Ishikawa (cell line): ENCODE measurements around the gene C15orf40.

Source experiments
- CEBPB ChIP-seq: IDR thresholded peaks from 2 replicates; pipeline ENCODE4 v1.6.1; 2012
- CREB1 ChIP-seq: IDR thresholded peaks from 2 replicates; pipeline ENCODE4 v1.6.1; 2012; ENCODE audit warnings: low read depth
- EGR1 ChIP-seq: IDR thresholded peaks from 2 replicates; pipeline ENCODE4 v1.6.1; 2012
- EP300 ChIP-seq: IDR thresholded peaks from 2 replicates; pipeline ENCODE4 v1.6.1; 2012; ENCODE audit warnings: borderline replicate concordance
- TAF1 ChIP-seq: IDR thresholded peaks from 2 replicates; pipeline ENCODE4 v1.6.1; 2012; ENCODE audit warnings: low read depth, mild to moderate bottlenecking
- TEAD4 ChIP-seq: IDR thresholded peaks from 2 replicates; pipeline ENCODE4 v1.6.1; 2012
- YY1 ChIP-seq: IDR thresholded peaks from 2 replicates; pipeline ENCODE4 v1.6.1; 2012; ENCODE audit warnings: low read depth
- ZBTB7A ChIP-seq: IDR thresholded peaks from 2 replicates; pipeline ENCODE4 v1.6.1; 2012; ENCODE audit warnings: low read depth
- TF ChIP-seq, protein P1 (sequence below): IDR thresholded peaks from 2 replicates; pipeline ENCODE4 v1.6.1; 2012; ENCODE audit warnings: low read depth, mild to moderate bottlenecking

DNA sequence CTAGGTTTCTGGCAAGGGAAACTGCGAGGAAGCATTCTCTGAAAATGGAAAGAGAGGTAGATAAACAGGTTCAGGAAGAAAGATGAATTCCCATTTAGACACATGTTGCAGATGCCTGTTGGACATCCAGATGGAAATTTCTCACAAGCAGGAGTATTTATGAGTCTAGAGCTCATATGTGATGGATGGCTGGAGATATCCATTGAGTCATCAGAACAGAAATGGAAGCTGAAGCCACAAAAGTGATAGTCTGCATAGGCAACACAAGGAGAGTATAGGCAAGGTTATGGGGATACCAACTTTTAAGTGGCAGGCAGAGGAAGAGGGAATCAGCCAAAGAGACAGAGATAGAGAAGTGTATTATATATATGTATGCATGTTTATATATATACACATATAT, 31.7 kb downstream of the C15orf40 start:
- TF ChIP-seq TAF1 (no peak), EP300 (no peak), TEAD4 (no peak), YY1 (no peak), CEBPB (no peak), CREB1 (no peak), ZBTB7A (no peak), EGR1 (no peak)
- TF ChIP-seq, protein P1, sequence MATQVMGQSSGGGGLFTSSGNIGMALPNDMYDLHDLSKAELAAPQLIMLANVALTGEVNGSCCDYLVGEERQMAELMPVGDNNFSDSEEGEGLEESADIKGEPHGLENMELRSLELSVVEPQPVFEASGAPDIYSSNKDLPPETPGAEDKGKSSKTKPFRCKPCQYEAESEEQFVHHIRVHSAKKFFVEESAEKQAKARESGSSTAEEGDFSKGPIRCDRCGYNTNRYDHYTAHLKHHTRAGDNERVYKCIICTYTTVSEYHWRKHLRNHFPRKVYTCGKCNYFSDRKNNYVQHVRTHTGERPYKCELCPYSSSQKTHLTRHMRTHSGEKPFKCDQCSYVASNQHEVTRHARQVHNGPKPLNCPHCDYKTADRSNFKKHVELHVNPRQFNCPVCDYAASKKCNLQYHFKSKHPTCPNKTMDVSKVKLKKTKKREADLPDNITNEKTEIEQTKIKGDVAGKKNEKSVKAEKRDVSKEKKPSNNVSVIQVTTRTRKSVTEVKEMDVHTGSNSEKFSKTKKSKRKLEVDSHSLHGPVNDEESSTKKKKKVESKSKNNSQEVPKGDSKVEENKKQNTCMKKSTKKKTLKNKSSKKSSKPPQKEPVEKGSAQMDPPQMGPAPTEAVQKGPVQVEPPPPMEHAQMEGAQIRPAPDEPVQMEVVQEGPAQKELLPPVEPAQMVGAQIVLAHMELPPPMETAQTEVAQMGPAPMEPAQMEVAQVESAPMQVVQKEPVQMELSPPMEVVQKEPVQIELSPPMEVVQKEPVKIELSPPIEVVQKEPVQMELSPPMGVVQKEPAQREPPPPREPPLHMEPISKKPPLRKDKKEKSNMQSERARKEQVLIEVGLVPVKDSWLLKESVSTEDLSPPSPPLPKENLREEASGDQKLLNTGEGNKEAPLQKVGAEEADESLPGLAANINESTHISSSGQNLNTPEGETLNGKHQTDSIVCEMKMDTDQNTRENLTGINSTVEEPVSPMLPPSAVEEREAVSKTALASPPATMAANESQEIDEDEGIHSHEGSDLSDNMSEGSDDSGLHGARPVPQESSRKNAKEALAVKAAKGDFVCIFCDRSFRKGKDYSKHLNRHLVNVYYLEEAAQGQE, result no peak
